Measurements from ENCODE around the gene ZFYVE28.
"Not testable (repeated sequence)": the region's sequence is repeated elsewhere in the genome, so short reads cannot be mapped to it uniquely, and the experiment has no call there.

ZFYVE28 gene

DNA sequence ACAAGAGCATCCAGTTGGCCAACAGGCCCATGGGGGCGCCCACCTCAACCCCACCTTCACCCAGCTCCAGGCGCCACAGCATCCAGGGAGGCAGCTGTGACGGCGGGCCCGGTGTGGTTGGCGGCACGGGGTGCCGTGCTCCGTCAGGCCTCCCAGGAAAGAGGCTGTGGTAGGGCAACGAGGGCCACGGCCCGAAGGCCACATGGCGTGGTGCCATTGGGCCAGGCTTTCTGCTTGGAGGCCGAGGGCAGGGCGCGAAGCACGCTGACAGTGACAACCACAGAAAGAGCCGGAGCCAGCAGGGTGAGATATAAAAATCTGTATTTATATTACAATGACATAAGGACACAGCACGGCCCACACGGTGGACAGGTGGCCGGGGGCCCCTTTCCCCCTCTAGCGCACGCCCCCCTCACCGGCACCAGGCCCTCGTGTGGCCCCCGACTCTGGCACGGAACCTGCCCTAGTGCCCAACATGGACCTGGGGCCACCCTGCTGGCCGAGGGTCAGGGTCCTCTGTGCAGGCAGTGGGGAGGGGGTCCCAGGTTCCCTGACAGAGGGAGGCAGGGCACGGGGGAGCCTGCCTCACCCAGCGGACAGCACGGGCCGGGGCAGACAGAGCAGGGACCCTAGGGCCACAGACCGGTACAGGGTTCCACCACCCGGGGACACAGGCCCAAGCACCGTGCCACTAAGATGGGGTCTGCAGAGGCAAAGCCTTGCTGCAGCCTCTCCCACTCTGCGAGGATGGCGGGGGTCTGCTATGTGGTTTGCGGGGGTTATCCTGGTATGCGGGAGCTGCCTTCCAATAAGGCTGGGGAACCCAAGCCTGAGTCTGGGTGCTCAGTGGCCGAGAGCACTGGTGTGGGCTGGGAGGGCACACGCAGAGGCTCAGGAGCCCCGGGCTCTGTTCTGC lies 171.1 kb downstream of the ZFYVE28 start:
- no peak for DNase-seq (ENCODE audit: low spot score)

DNA sequence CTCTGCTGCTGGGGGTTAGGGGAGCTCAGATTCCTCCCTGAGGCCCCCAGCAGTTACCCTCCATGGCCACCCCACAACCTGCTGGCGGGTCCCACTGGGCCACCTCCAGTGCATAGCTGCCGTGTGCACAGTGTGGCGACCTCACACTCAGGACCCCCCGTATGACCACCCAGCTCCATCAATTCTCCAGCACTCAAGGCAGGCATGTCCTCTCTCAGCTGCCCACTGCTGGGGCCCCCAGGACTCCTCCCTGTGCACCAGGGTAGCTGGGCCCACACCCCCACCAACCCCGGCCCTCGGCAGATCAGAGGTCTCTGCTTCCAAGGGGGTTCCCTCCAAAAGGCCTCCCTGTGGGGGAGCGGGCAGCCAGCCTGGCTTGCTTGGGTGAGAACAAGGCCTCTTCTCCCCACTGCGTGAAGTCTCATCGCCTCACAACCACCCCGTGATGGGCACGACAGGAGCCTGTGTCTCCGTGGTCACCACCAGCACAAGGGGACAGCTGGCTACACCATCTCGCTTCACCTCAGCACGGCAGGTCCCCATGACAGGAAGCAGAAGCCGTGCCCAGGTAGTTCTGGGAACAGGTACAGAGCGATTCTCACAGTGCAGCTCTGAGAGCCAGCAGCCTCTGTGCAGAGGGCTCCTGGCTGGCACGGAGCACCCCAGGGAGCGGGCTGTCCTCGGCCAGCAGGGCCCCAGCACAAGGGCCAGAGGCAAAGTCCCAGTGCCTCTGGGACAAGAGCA lies 171.9 kb downstream of the ZFYVE28 start:
- DNase-seq (ENCODE audit: low spot score), result no peak

DNA sequence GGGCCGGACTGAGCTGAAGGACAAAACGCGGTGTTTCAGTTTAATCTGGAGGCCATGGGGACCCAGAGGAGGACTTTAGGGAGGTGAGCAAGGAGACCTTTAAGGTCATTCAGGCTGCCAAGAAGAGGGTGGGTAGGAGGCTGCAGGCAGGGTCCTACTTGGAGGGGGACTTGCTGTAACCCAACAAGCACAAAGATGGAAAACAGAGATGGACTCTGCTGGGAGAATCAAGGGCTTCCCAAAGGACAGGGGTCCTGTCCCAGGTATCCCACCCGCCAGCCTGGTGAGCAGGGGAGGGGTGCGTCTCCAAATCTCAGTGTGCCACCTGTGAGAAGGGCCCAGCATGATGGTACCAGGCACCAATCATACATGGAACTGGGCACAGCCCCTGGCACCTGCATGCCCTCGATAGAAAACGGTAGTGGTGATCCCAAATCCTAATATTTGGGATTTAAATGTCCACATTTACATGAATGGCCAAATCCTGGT lies 172.6 kb downstream of the ZFYVE28 start:
- DNase-seq (ENCODE audit: low spot score), result no peak

- DNase-seq (ENCODE audit: low spot score), result no peak
These were observed 173.2 kb downstream of the ZFYVE28 start for GRCh38 chr4:2245057-2245786.

GRCh38 chr4:2243681-2244380 lies 174.6 kb downstream of the ZFYVE28 start:
- DNase-seq (ENCODE audit: low spot score), result peak; percentile 41

DNA sequence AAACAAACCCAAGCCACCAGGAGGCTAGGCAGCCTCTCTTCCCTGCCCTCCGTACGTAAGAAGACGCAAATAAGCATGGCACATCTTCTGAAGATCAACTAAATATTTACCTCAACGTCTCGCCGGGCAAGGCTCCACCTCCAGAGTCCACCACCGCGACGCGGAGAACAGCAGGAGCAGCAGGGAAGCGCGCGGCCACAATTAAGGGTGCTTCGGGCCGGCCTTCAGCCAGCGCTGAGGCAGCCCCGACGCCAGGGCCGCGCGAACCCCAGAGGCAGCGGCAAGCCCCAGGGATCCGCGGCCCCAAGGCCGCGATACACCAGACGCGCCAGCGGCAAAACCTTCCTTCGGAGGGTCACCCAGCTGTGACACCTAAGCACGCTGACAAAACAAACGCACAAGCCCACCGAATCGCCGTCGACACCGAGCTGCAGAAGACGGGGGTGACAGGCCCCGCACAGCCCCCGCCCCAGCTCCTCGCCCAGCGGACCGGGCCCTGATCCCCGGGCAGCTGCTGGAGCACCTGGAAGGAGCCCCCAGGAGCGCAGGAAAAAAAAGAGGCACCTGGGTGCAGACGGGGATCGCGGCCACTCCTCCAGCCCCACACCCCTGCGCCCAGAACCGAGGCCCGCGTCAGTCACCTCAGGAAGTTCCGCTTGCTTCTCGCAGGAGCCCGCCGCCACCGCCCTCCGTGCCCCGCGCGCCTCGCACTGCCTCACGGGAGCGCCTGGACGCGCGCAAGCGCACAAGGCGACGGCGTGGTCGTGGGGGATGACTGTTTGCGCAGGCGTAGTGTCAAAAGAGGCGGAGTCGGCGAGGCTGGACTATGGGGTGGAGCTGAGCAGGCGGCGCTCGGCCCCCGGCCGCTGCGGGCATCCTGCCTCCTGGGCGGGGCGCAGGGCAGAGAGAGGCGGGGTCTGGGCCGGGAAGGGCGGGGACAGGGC lies 176.8 kb downstream of the ZFYVE28 start, which contains the start of the genes HAUS3 and POLN:
HAUS3 (minus strand) TSS at position 712 of the 944 bp plus-strand sequence. CDS start 1,175 bp downstream, outside the sequence.
POLN (minus strand) TSS at position 712 of the 944 bp plus-strand sequence. CDS start 12,890 bp downstream, outside the sequence.
- peak; percentile 100 for DNase-seq (ENCODE audit: low spot score)

DNA sequence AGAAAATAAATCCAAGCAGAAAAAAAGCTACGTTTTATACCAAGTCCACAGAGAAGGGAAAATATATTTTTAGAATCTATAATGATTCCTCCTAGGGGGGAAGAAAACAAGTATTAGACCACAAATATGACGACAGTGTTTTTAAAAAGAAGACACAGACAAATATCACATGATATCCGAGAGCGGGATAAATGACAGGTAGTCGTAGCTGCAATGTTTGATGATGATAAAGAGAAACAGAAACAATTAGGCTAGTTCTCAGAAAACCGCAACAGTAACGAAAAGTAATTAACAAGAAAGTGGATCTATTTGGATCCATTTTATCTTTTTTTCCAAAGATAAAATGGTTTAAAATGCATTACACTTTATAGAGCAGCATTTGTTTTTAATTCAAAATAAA lies 177.4 kb downstream of the ZFYVE28 start:
- DNase-seq (ENCODE audit: low spot score), result no peak

GRCh38 chr4:2236944-2237666 lies 181.3 kb downstream of the ZFYVE28 start:
- no peak for DNase-seq (ENCODE audit: low spot score)

- DNase-seq (ENCODE audit: low spot score), result no peak
These were observed 187.4 kb downstream of the ZFYVE28 start for GRCh38 chr4:2231082-2231481.

DNA sequence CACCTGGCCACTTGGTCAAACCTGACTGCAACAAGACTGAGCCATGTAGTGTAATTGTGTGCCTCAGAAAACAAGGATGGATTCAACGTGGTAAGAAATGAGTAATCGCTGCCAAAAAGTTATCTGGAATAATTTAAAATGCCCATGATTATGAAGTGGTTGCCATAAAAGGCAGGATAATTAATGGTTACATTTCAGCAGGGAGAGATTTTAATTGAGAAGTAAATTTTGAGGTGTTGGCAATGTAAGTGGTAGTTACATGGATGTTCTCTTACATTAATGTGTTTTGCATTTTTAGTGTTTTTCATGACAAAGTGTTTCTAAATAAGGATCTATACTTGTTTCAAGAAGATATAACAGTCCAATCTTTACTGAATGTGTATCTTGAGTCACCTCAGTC lies 192.2 kb downstream of the ZFYVE28 start:
- no peak for DNase-seq (ENCODE audit: low spot score)

- DNase-seq (ENCODE audit: low spot score), result no peak
These were observed 195.6 kb downstream of the ZFYVE28 start for GRCh38 chr4:2222838-2223237.

- not testable (repeated sequence) for DNase-seq (ENCODE audit: low spot score)
These were observed 197.1 kb downstream of the ZFYVE28 start for GRCh38 chr4:2221378-2221777.

DNA sequence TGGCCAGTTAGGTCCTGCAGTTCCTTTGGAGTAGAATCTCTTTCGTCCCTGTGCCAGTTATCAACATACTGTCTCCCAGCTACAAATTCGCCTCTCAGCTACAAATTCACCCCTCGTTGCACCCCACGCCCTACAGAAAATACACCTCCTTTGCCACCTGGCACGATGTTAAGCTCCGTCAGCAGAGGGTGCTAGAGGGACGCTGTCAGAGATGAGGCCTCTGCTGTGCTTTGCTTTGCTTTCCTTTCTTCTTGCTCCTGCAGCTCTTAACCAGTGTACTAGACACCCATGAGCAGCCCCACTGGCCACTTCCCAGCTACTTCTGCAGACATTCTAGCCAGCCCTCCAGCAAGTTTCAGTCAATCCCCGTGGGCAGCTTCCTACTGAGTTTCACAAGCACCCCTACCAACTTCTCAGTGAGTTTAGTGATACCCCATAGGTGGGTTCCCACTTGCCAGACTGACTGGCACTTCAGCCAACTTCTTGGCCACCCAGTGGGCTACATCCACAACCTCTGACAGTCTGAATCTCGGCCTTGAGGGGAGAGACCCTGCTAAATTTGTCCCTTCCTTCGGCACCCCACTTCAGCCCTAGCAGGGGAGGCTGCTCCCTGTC lies 198.3 kb downstream of the ZFYVE28 start:
- DNase-seq (ENCODE audit: low spot score), result peak; percentile 82

Data from AG08395 (cell line).